T-helper 1 cell (primary cell): ENCODE results near the gene SARS2.
"Not testable (repeated sequence)": the region's sequence is repeated elsewhere in the genome, so short reads cannot be mapped to it uniquely, and the experiment has no call there.

Experiments used
- DNase-seq, 5 donors: peaks; one replicate each; pipeline ENCODE4 v3.0.0-alpha.2; 2012 to 2020
- total RNA-seq, 4 donors: gene quantifications; one replicate each; lab custom pipeline; 2026; lab: John Stamatoyannopoulos, UW

SARS2 gene
- total RNA-seq, result 2.0 to 3.5 (median 3.4) reads per million in 4 donors

DNA sequence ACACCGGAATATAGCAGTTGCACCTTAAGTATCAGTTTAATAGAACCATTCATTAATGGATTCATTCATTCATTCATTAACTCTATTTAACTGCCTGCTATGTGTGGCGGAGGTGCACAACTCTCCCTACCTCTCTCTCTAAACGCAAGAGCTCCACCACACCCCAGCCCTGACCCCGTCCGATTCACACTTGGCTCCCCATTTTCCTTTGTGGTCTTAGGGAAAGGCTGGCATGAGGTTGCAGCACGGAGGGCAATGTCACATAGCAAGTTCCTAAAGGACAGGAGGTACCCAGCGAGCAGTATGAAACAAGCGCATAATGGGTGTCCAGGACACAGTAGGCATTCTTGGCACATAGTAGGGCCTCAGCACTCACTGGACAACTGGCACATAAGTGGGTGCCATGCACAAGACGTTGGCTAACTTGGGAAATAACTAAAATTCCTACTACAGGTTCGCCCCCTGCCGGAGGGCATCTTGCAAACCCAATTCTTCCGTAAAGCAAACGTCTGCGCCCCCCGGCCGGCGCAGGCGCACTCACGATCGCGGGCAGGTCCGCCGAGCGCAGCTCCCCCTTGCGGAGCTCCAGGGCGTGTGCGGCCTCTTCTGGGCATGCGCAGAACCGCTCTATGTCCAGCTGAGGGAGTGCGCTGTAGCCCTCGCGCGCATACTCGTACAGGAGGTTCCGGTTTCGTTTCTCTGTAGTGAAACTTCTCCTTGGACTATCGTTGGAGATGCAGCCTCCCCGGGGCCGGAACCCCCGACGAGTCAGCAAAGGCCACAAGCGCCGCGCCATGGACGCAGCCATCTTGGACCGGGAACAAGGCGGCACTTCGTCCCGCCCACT is at the start of gene SARS2:
Gene SARS2, minus strand, starts transcription at position 835 of the 847 bp plus-strand sequence. Its CDS starts 27 bp downstream, at position 808.
- peak; percentile 86 to 96 (median 89) for DNase-seq

- no peak for DNase-seq
These were observed 49.2 kb upstream of the SARS2 start for GRCh38 chr19:38979812-38980211.

DNA sequence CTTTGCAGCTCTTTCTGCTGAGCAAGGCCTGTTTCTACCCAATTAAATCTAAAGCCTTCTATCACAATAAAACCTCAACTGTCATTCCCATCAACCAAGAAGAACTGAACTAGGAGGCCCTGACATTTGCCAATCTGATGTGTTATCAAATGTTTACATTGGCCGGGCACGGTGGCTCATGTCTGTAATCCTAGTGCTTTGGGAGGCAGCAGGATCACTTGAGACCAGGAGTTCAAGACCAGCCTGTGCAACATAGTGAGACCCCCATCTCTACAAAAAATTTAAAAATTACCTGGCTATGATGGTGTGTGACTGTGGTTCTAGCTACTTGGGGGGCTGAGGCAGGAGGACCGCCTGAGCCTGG is 47.7 kb upstream of the SARS2 start:
- DNase-seq, result no peak

DNA sequence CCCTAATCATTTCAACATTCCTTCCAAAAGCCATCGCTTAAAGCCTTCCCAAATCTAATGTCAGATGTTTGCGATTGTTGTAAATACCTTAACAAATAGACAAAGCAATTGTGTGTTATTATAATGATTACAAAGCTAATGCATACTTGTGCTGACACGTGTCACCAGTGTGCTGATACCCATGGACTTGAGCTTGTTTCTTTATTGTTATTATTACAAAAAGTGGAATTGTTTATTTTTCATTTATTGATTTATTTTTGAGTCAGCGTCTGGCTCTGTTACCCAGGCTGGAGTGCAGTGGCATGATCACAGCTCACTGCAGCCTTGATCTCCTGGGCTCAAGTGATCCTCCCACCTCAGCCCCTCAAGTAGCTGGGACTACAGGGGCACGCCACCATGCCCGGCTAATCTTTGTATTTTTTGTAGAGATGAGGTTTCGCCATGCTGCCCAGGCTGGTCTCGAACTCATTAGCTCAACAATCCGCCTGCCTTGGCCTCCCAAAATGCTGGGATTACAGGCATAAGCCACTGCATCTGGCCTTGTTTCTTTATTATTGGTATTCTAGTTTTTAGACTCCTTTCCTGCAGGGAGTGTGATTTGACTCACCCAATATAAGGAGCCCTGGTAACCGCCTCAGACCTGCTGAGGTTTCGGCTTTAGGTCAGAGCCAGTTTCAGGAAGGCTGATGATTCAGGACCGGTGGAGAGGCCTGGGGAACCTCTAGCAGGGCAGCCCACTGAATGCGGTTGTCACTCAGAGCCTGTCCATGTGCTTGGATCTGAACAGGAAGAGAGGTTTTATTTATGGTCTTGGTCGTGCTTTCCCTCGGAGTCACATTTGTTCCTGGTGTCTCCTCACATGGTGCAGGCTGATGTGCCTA is 47.1 kb upstream of the SARS2 start:
- peak in 1 of 5 donors; percentile 87 for DNase-seq

DNA sequence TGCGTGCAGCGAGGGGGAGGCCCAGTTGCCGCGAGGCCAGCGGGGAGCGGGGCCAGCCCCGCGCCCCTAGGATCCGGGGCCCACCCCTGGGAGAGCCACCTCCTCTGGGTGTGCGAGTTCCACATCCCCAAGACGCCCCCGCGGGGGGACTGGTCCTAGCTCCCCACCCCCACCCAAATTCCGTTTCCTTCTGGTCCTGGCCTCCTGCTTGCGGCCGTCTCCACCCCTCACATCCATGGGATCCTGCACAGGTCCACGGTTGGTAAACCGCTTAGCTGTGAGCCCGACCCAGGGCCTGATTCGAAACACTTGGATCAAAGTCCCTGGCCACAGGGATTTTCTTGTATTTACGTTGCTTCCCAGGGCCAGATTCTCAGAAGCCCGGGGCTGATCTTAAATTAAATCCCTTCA is 45.3 kb upstream of the SARS2 start:
- no peak for DNase-seq

DNA sequence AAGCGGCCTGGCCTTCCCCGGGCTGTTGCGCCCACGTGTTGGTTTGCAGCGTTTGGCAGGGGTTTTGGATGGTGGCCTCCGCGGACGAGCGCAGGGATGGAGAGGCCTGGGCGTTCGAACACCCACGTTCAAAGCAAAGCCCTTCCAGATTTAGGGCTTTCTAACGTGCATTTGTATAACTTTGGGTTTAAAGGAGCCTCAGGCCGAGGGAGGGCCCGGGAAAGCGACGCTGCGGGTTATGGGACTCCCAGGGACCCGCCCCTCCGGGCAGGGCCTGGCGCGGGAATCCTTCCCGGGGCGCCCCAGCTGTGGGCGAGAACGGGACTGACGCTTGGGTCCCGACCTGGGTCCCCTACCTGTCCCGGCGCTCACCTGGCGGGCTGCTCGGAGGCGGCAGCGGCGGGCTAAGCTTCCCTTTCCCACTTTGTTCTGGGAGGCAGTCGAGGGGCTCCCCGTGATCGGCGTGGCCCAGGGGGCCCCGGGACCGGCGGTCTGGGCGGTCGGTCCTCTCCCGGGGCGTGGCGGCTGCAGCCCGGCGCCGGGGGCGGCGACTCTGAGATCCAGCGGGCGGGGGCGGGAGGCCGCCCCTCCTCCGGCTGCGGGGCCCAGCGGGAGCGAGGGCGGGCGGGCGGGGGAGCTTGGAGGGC is 44.8 kb upstream of the SARS2 start, which contains the start of gene FBXO17:
Gene FBXO17, minus strand, starts transcription at position 529 of the 647 bp plus-strand sequence. CDS start 25,423 bp downstream, outside the sequence.
- DNase-seq, result peak in 1 of 5 donors; percentile 3

DNA sequence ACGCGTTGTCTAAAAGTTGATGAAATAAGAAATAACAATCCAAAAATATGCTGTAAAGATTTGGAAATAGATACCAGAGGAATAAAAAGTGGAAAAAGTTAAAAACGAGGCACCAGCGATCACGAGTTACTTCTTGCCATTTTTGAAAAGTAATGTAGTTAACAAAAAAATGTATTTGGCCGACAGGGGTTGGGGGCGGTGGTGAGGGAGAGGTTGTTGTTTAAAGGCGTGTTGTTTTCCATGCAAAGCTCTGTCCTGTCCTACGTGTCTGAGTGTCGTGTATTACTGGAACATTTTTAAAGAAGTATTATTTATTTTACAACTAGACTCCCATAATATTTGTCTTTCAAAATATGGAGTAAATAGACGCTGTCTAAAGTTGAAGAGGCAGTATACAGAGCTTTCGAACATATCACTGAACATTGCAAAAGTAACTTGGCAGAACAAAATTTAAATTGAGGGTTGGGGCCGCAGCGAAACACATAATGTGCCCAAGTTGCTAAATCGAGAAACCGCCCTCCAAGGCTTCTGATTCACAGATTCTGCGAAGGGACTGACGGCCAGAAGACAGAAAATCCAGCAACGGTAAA is 44.2 kb upstream of the SARS2 start:
- DNase-seq, result no peak

GRCh38 chr19:38971672-38972071 is 41.1 kb upstream of the SARS2 start:
- DNase-seq, result no peak

DNA sequence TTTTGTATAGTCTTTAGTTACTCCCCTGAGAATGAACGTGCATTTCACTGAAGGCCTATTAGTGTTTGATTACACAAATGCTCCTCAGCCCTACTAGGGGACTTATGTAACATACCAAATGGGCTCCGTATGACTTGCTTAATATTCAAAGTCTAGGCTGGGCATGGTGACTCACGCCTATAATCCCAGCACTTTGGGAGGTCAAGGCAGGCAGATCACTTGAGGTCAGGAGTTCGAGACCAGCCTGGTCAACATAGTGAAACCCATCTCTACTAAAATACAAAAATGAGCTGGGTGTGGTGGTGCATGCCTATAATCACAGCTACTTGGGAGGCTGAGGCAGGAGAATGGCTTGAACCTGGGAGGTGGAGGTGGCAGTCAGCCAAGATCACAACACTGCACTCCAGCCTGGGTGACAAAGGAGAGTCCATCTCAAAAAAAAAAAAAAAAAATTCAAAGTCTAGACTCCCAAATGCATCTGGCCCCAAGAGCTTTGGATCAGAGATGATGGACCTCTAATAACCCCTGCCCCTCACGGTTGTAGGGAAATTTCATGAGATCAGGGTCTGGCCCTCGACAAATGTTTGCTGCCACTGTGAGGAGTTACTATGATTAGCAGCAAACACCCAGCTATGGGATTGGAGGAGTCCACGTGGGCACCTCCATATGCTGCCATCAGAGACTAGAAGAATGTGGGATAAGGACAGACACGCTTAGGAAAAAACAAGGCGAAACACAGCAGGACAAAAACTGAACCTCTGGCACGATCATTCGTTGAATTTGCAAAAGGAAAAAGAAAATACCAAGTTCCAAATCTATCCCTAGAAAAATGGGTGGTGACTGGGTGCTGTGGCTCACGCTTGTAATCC is 40.3 kb upstream of the SARS2 start:
- DNase-seq, result no peak

DNA sequence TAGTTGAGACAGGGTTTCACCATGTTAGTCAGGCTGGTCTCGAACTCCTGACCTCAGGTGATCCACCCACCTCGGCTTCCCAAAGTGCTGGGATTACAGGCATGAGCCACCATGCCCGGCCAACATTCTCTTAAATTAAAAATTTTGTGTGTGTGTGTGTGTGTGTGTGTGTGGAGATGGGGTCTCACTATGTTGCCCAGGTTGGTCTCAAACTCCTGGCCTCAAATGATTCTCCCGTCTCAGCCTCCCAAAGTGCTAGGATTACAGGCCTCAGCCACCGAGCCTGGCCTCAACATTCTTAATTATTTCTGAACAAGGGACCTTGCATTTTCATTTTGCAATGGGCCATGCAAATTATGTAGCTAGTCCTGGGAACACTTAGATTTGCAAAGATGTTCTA is 35.6 kb upstream of the SARS2 start:
- not testable (repeated sequence) for DNase-seq

- DNase-seq, result no peak
These were observed 34.2 kb upstream of the SARS2 start for GRCh38 chr19:38964738-38965137.

GRCh38 chr19:38959618-38960017 is 29.1 kb upstream of the SARS2 start:
- no peak for DNase-seq

DNA sequence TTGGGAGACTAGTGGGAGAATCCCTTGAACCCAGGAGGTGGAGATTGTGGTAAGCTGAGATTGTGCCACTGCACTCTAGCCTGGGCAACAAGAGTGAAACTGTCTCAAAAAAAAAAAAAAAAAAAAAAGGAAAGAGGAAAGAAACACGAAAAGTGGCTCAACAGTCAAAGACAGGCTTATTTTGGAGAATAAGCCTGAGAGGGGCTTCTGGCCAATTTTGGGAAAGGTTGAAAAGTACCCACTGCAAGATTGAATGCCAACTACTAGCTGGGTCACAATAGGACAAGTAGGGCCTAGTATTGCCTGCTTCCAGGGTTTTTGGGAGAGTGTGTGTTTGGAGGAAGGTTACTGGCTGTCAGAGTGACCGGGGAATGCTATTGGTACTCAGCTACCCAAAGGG is 27.7 kb upstream of the SARS2 start:
- DNase-seq, result no peak

- DNase-seq, result no peak
These were observed 25.7 kb upstream of the SARS2 start for GRCh38 chr19:38956264-38956663.

- no peak for DNase-seq
These were observed 23.1 kb upstream of the SARS2 start for GRCh38 chr19:38953677-38954076.

DNA sequence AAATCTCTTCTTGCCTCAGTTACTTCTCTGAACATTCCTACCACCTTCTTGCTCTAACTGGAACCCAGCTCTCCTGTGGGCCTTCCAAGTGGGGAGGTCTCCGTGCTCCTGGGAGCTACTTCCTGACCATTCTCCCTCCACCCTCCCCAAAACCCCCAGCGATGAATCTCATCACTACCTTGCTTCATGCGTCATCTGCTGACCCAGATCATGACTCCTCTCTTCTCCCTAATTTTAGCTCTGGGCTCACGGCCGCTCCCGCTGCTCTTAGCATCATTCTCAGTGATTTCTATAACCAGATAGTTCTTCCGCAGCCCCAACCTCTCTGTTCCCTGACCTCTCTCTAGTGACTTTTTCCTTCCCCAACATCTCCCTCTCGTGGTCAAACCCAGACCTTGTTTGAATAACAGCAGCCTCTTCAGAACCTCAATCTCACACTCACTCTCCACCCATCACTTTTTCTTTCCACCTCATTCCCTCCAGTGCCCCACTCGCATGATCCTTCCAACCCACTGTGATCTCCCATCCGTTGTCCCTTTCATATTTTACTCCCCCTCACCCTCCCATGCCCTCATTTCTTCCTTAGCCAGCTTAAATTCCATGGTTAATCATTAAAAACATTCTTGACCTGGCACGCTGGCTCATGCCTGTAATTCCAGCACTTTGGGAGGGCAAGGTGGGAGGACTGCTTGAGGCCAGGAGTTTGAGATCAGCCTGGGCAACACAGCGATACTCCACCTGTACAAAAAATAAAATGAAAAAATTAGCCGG is 22.0 kb upstream of the SARS2 start:
- peak in 2 of 5 donors; percentile 22 to 49 for DNase-seq

DNA sequence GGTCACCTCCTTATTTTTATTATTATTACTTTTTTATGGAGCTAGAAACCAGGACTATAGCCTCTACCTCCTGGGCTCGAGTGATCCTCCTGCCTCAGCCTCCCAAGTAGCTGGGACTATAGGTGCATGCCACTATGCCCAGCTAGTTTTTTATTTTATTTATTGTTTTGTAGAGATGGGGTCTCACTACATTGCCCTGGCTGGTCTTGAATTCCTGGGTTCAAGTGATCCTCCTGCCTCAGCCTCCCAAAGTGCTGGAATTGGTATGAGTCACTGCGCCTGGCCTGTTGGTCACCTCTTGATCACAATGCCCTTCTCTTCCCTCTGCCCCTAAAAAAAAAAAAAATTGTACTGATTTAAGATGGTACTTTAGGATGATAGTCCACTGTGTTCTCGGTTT is 20.6 kb upstream of the SARS2 start:
- no peak for DNase-seq

GRCh38 chr19:38949580-38950367 is 19.2 kb upstream of the SARS2 start:
- peak; percentile 56 to 81 (median 68) for DNase-seq

DNA sequence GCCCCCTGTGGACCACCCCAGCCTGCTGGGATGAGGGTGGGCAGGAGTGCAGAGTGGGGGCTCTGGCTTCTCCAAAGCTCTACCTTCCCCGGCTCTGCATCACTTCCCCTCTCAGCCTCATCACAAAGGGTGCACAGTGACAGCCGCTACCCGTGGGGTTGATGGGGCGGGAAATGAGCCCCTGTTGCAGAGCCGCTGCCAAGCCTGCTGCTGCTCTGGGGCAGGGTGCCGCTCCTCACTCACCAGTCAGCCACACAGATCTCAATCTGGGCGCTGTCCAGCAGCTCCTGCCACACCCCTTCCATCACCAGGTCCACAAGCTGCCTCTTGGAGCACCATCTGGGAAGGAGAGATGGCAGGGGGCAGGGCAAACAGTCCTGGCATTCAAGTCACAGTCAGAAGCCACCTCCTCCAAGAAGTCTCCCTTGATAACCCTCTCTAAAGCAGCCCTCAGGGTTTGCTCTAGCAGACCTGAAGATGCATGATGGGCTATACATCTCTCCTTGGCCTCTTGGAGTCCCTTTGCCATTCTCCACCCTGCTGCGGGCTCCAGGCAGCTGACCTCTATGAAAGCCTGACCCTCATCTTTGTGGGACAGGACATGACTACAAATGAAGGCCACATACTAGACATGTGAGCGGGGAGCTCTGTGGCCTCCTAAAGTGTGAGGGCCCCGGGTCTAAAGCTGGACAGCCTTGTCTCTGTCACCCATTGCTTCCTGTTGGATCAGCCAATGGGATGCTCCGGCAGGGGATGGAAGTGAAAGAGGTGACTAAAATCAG is 15.9 kb upstream of the SARS2 start:
- DNase-seq, result no peak
